HPDE6-E6E7 (cell line): Measurements from ENCODE around the gene CARD10.

Source experiments
- DNase-seq: peaks from one replicate; pipeline ENCODE4 v3.0.0; 2011; ENCODE audit warnings: missing footprints; ENCODE audit errors: extremely low spot score

The CARD10 gene

DNA sequence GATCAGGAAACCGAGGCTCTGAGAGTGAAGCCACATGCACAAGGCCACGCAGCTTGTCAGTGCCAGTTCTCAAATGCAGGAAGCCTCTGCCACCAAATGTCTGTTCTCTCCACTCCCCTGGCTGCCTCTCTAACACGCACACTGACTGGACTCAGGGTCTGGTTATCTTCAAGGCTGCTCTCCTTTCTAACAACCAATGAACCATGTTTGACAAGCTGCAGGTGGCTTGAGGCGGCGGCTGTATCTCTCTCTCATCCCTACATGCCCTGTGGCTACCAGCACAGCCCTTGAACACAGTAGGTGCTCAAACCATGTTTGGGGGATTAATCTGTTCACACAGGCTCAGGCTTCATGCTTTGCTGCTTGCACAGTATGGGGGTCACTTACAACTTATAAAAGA lies 56.8 kb downstream of the CARD10 start:
- no peak for DNase-seq

DNA sequence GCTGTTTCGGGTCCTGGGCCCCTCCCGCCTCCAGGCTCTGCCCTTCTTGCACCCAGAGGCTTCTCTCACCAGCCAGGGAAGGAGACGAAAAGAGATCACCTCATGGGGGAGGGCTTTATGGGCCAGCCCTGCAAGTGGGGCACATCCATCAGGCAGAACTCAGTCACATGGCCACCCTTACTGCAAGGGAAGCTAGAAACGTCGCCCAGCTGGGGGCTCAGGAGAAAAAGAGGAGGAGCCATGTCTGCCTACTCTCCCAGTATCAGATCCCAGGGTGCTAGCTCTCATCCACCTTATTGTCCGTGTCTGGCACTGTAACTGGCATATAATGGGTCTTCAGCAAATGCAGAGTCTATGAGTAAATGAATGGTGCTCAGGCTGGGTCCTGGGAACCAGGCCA lies 57.3 kb downstream of the CARD10 start:
- no peak for DNase-seq

DNA sequence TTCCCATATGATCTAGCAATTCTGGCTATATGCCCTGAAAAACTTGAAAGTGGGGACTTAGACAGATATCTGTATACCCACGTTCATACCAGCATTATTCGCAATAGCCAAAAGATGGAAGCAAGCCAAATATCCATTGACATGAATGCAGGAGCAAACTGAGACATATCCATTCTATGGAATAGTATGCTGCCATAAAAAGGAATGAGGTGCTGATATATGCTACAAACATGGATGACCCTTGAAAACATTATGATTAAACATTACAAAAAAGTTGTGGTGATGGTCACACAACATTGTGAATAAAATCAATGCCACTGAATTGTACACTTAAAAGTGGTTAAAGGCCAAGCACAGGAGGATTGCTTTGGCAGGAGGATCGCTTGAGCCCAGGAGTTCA lies 58.5 kb downstream of the CARD10 start:
- DNase-seq: no peak

DNA sequence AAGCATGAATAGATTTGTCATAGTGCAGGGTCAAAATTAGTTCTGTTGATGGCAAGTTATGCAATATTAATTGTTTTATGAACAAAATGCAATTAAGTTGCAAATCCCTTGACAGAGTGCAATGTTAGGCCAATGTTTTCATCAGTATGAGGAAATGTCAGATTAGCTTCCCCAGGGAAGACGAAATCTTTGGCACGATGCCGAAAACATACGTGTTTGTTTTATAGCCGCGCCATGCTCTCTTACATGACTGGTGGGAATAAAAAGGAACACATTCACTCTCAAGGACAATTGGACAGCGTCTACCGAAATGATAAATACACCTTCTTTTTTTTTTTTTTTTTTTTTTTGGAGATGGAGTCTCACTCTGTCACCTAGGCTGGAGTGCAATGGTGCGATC lies 60.0 kb downstream of the CARD10 start:
- DNase-seq: no peak

DNA sequence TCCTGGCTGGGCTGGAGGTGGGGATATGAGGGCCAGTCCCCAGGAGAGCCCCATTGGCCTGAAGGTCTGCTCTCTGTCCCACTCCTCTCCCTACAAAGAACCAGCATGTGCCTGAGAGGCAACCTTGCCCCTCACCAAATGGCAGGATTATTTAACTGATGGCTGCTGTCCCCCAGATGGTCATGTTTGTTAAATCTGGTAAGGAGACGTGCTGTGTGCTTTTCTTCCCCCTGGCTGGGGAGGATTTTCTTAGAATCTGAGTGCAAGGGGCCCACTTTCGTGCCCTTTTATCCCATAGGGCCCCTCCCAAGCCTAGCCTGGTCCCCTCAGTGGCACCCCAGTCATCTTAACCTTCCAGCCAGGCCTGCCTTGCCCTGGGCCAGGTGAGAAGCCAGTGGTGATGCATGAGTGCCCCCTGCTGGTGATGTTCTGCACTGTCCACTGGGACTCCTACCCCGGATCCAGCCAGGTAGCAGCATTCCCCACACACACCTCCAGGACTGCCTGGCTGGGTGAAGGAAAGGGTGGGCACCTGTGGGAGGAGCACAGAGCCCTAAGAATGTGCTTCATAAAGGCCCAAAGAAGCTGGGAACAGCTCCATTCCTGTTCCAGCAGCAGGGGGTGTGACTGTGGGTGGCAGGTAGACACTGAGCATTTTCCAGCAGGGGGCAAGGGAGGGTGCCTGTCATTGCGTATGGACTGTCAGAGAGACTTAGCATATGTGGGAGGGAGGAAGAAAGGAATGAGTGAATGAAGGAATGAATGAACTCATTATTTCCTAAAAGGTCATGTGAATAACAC lies 61.9 kb downstream of the CARD10 start:
- DNase-seq: peak; percentile 79

DNA sequence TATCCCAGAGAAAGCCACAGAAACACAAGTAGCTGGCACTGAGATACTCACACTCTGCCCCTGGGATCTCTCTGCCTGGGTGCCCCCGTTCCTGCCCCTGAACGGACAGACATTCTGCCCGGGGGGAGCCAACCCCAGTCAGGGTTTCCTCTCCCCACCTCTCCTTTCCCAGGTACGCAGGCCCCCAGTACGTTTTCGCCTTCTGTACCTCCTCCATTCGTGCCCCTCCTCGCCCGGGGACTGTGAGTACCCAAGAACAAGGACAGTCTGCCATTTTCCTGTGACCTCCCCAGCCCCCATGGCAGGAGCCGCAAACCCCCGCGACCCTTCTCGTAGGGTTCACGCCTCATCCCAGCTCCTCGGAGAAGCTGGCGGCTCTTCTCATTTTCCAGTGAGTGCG lies 62.9 kb downstream of the CARD10 start:
- DNase-seq: no peak

DNA sequence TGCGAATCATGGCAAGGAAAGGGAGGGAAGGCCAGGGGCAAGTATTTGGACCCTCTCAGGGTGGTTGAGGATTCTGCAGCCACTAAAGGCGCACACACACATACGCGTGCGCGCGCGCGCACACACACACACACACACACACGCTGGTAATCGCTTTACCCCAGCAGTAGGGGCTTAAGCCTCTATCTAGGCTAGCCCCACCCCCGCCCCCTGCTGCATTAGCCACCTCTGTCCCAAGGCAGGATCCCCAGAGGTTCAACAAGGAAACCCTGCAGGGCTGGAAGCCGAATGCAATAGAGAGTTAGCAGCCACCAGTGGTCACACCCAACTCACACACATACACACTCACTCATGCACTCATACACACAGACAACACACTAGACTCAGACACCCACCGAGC lies 63.3 kb downstream of the CARD10 start:
- no peak for DNase-seq

DNA sequence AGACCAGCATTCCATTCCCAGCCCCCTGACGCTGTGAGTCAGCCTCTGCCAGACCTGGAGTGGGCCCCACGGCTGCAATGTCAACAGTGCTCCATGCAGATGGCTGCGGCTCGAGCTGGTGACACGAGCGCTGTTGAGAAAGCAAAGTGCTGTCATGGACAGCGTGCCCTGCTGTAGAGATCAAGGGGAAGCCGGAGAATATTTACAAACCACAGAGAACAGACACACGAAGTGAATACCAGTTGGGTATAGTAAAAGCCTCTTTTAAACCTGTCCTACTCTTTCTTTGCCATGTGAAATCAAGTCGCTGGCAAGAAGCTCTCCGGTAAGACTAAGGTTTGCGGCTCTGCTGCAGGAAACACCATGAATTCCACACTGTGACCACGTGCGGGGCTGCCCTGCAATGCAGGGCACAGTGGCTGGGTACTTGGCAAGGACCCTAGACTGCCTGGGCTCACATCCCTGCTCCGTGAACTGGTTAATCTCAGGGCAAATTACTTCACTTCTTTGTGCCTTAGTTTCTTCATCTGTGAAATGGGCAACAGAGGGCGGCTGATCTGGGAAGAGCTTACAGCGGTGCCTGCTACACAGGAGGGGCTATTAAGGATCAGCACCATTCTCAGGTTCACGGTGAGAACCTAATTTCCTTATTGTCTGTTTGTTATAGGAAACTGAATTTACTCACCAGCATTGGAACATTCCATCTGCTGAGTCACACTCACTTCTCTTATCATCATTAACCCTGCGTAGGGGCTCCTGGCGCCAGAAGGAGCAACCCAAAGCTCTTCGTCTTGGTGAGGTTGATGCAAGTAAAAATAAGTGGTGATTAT lies 64.1 kb downstream of the CARD10 start:
- DNase-seq: peak; percentile 69

DNA sequence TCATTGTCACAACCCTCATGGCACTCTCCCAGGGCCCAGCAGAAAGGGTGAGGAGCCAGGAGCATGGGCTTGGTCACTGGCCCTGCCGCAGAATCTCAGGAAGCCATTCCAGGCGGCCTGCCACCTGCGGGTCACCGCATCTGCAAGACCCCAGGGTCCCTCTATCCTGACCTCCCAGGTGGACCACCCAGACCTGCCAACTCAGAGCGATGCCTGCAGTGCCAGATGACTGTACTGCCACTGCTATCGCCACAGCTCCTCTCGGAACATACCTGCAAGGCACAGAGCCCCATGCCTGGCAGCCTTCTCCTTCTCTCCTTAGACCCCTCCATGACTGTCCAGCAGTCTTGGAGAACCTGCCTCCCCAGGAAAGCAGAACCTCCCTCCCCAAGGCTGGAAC lies 65.5 kb downstream of the CARD10 start:
- no peak for DNase-seq

DNA sequence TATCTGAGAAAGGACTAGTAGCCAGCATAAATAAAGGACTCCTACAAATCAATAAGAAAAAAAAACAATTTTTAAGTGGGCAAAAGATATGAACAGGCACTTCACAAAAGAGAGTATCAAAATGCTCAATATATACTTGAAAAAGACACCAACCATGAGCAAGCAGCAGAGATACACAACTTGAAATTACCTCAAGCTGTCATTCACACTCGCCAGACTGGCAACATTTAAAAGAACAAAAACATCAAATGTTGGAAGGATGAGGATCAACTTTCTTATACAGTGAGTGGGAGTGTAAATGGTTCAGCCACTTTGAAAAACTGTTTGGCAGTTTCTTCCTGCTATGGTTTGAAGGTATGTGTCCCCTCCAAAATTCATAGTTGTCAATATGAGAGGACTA lies 68.0 kb downstream of the CARD10 start:
- DNase-seq: no peak

DNA sequence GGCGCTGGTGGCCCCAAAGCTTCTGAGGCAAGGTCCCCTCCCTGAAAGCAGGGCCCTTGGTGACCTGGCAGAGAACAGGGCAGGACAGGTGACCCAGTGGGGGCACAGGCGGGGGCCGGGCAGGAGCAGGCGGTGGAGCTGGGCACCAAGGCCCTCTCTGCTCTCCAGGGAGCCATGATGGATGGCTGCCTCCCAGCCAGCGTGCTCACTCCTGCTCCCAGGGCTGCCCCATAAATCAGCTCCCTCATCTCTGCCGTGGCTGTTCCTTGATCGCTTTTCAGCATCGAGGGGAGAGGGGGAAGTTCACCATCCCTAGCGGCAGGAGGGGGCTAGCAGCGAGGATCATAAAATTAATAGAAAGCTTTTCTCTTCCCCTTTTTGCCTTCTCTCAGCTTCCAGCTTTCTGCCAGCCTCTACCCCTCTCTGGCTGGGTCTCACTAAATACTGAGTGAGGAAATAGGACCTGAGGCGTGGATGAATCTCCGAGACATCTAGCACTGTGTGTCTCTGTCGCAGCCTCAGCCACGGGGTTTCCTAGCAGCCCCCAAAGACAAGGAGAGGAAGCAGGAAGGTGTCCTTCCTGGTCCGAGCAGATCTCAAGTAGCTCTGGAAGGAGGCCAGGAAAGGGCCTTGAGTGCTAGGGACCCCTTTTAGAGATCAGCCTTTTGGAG lies 69.7 kb downstream of the CARD10 start:
- DNase-seq: no peak

DNA sequence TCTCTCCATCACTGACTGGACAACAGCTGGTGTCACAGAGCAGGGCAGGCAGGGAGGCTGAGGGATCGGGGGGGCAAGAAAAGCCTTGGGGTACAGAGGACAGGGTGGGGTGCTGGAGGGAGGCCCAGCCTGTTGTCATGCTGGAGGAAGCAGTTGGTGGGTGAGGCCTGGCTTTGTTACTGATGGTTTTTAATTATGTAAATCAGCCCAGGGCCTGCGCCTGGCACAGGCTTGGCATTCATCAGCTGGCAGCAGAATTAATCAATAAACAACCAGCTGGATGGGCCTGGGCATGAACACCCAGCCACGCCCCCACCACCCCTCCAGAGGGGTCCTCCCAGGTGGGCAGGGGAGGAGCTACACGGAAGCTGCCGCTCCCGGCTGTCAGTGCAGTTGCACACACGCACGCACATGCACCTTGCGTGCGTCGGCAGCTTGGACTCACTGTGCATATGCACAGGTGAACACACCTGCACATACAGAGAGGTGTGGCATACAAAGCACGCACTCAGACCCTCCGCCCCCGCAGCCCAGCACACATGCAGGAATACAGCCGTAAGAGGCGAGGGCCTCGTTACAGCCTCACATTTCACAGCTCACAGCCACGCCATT lies 70.6 kb downstream of the CARD10 start:
- DNase-seq: no peak

DNA sequence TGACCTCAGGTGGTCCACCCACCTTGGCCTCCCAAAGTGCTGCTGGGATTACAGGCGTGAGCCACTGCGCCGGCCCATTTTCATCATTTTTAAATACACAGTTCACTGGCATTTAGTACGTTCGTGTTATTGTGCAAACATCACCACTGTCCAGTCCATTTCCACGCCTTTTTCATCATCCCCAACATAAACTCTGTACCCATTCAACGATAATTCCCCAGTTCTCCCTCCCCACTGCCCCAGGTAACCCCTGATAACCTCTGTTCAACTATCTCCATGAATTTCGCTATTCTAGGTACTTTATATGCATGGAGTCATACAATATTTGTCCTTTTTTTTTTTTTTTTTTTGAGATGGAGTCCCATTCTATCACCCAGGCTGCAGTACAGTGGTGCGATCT lies 73.7 kb downstream of the CARD10 start:
- DNase-seq: no peak

DNA sequence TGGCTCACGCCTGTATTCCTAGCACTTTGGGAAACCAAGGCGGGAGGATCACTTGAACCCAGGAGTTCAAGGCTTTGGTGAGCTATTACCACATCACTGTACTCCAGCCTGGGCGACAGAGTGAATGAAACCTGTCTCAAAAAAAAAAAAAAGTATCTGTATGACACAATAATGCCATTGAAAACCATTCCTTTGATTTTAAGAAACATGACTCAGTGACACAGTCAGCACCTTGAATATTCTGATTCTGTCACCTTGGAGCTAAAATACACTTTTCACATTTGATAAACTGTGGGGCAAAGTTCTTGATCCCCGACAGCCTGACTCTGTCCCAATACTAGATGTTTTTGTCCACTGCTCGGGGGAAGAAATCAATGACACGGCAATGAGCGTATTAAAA lies 75.2 kb downstream of the CARD10 start:
- DNase-seq: no peak

DNA sequence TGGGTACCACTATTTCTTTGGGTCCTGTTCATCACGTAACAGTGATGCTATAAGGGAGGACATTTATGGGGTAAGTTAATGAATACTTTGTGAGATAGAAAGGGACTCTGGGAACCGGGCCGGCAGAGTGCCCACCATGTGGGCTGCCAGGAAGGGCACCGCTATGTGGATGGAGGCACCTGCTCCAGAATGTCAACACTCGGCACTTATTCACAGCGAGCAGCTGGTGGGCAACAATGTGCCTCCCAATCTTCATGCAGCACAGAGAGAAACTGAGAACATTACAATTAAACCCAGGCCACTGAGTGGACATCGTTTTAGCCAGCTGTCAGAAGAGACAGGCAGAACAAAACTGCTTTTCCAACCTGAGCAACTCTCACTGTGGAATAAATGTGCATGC lies 76.1 kb downstream of the CARD10 start:
- no peak for DNase-seq

DNA sequence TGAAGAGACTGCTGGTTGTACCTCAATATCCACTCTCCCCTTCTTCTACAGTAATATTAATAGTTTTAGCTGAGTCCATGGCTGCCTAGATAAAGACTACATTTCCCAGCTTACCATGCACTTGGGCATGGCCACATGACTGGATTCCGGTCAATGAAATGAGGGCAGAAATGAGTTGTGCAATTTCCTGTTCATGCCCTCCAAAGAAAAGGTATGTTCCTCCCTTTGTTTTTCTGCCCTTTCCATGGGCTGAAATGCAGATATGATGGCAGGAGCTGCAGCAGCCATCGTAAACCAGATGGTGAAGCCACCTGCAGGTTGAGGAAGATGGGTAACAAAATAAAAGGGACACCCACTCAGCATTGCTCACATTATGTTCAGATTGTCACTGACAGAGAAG lies 76.7 kb downstream of the CARD10 start:
- no peak for DNase-seq

DNA sequence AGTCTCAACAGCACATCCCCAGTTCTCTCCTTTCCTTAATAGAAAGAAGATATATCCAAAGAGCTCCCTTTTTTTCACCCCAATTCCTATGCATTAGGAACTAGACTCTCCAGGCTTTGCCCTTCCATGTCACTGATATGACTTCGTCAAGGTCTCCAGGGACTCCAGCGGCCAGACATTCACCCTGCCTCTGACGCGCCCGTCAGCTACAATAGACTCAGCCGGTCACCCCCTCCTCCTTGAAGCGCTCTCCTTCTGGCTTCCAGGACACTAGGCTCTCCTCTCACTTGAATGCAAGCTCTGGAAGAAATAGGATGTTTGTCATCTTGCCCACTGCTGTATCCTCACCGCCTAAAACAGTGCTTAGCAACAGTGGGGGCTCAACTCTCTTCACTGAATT lies 77.1 kb downstream of the CARD10 start:
- DNase-seq: no peak

DNA sequence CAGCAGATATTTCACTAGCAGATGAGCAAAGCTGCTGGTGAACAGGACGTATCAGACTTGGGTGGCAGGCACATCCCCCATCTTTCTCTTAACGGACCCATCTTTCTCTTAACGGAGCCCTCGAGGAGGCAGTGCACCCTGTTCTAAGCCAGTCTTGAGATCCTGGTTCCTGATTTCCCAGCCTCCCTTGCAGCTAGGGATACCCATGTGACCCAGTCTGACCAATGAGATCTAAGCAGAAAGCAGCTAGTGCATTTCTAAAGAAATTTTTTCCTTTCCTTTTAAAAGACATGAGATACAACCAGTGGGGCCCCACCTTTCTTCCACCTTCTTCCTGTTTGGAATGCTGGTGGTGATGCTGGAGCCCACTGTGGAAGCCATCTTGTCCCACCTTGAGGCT lies 78.3 kb downstream of the CARD10 start:
- DNase-seq: no peak
